ENCODE data around the gene SLC35D3. TPM values are rescaled to one million over a fixed set of nuclear protein-coding genes. Genes with fewer than 3 reads are reported as not detected.

Gene SLC35D3
- total and polyA plus RNA-seq, 10 of the 15 experiments (the other 5 are each of a cell fraction or from before 2014, with no cell fraction given) = not detected

DNA sequence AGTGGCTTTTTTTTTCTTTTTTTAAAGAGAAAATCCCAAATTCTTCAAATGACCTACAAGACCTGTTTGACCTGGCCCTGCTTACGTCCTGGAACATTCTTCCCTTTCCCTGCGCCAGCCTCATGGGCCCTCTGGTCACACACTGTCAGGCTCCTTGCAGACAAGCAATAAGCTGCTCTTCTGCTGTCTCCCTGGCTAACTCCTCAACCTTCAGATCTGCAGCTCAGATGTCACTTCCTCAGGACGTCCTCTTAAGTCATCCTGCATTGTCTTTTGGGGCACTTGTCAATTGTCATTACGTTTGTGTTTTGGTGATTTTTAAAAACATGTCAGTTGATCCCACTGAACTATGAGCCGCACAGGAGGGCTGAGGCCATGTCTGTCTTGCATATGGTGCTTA lies 28.9 kb upstream of the SLC35D3 start:
- ATAC-seq = no peak
- no peak overlapping the region for H3K27ac ChIP-seq (ENCODE audit: control insufficient read depth, insufficient read depth)
- in situ Hi-C loops (cut with MboI) = no loop called here
- intact Hi-C loops (cut with micrococcal nuclease; ENCODE audit: unreplicated experiment) = no loop called here
- ChIA-PET POLR2A (no interaction called here), SMC1A (ENCODE audit: uncharacterized antibody, unreplicated experiment) (interaction anchor here (2.3 kb wide), 1 partner anchor 9 kb away, joined by 11 read pairs; no protein-coding TSS in a partner anchor), CTCF (no interaction called here), RAD21 (ENCODE audit: unreplicated experiment) (no interaction called here)
- no peaks in the 10 kb centered on the region for H4K20me1 ChIP-seq (ENCODE audit: control insufficient read depth, insufficient read depth)
- H3K36me3 ChIP-seq (ENCODE audit: control insufficient read depth in 2 of 2, insufficient read depth in 2 of 2, low read length in 1 of 2) = peaks cover 0 to under 1% of the 10 kb centered on the region in 2 experiments; a peak in 1 of 4 replicates
- no peak for DNase-seq (ENCODE audit: low read depth, low spot score)
- no peak for FAIRE-seq
- no peaks in the 10 kb centered on the region for H3K79me2 ChIP-seq (ENCODE audit: control insufficient read depth, insufficient read depth, low read length)
- no peak overlapping the region for H3K9ac ChIP-seq (ENCODE audit: control insufficient read depth, insufficient read depth, low read length)
- H3K4me3 ChIP-seq = no peak overlapping the region
- WGBS (ENCODE audit: insufficient coverage, insufficient replicate concordance, low lambda C conversion rate, missing lambda C conversion rate) = 90% methylated on average over 5 of the region's 5 CpGs
- peaks cover 3% of the 10 kb centered on the region; the same call in 1 of the 2 replicates for H3K4me1 ChIP-seq (ENCODE audit: control insufficient read depth, insufficient read depth, low read length)
- BruUV-seq (replicated peaks) = no TSS peak
- no peak overlapping the region for H3K4me2 ChIP-seq (ENCODE audit: control insufficient read depth, insufficient read depth)
- no peaks in the 10 kb centered on the region for H3K9me3 ChIP-seq (replicated peaks; ENCODE audit: control insufficient read depth, insufficient read depth, low read length)
- H3K27me3 ChIP-seq (replicated peaks in 1 of 2; ENCODE audit: control insufficient read depth in 2 of 2, insufficient read depth in 2 of 2, low read length in 1 of 2) = no peaks in the 10 kb centered on the region
- no peak overlapping the region for H2AFZ ChIP-seq (ENCODE audit: control insufficient read depth, low read depth, low read length)
- TF ChIP-seq IKZF1 (conservative IDR thresholded peaks at IDR 0.05) = no peak
- no peak for TF ChIP-seq GABPA (IDR thresholded peaks at IDR 0.05; ENCODE audit: low read depth)
- TF ChIP-seq BRCA1 (IDR thresholded peaks at IDR 0.05; ENCODE audit: low read depth, low read length) = no peak
- no peak for TF ChIP-seq CBFB (IDR thresholded peaks at IDR 0.05; ENCODE audit: low read depth)
- no peak for TF ChIP-seq ZNF217 (IDR thresholded peaks at IDR 0.05)
- TF ChIP-seq NFYA (IDR thresholded peaks at IDR 0.05; ENCODE audit: borderline replicate concordance, low read depth, low read length) = no peak
- TF ChIP-seq ZNF207 (IDR thresholded peaks at IDR 0.05; ENCODE audit: borderline replicate concordance) = no peak
- TF ChIP-seq, protein P1, sequence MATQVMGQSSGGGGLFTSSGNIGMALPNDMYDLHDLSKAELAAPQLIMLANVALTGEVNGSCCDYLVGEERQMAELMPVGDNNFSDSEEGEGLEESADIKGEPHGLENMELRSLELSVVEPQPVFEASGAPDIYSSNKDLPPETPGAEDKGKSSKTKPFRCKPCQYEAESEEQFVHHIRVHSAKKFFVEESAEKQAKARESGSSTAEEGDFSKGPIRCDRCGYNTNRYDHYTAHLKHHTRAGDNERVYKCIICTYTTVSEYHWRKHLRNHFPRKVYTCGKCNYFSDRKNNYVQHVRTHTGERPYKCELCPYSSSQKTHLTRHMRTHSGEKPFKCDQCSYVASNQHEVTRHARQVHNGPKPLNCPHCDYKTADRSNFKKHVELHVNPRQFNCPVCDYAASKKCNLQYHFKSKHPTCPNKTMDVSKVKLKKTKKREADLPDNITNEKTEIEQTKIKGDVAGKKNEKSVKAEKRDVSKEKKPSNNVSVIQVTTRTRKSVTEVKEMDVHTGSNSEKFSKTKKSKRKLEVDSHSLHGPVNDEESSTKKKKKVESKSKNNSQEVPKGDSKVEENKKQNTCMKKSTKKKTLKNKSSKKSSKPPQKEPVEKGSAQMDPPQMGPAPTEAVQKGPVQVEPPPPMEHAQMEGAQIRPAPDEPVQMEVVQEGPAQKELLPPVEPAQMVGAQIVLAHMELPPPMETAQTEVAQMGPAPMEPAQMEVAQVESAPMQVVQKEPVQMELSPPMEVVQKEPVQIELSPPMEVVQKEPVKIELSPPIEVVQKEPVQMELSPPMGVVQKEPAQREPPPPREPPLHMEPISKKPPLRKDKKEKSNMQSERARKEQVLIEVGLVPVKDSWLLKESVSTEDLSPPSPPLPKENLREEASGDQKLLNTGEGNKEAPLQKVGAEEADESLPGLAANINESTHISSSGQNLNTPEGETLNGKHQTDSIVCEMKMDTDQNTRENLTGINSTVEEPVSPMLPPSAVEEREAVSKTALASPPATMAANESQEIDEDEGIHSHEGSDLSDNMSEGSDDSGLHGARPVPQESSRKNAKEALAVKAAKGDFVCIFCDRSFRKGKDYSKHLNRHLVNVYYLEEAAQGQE (IDR thresholded peaks at IDR 0.05; ENCODE audit: low read depth, low read length) = no peak
- TF ChIP-seq, protein P2, sequence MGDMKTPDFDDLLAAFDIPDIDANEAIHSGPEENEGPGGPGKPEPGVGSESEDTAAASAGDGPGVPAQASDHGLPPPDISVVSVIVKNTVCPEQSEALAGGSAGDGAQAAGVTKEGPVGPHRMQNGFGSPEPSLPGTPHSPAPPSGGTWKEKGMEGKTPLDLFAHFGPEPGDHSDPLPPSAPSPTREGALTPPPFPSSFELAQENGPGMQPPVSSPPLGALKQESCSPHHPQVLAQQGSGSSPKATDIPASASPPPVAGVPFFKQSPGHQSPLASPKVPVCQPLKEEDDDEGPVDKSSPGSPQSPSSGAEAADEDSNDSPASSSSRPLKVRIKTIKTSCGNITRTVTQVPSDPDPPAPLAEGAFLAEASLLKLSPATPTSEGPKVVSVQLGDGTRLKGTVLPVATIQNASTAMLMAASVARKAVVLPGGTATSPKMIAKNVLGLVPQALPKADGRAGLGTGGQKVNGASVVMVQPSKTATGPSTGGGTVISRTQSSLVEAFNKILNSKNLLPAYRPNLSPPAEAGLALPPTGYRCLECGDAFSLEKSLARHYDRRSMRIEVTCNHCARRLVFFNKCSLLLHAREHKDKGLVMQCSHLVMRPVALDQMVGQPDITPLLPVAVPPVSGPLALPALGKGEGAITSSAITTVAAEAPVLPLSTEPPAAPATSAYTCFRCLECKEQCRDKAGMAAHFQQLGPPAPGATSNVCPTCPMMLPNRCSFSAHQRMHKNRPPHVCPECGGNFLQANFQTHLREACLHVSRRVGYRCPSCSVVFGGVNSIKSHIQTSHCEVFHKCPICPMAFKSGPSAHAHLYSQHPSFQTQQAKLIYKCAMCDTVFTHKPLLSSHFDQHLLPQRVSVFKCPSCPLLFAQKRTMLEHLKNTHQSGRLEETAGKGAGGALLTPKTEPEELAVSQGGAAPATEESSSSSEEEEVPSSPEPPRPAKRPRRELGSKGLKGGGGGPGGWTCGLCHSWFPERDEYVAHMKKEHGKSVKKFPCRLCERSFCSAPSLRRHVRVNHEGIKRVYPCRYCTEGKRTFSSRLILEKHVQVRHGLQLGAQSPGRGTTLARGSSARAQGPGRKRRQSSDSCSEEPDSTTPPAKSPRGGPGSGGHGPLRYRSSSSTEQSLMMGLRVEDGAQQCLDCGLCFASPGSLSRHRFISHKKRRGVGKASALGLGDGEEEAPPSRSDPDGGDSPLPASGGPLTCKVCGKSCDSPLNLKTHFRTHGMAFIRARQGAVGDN (IDR thresholded peaks at IDR 0.05) = no peak
- TF ChIP-seq, protein P3, sequence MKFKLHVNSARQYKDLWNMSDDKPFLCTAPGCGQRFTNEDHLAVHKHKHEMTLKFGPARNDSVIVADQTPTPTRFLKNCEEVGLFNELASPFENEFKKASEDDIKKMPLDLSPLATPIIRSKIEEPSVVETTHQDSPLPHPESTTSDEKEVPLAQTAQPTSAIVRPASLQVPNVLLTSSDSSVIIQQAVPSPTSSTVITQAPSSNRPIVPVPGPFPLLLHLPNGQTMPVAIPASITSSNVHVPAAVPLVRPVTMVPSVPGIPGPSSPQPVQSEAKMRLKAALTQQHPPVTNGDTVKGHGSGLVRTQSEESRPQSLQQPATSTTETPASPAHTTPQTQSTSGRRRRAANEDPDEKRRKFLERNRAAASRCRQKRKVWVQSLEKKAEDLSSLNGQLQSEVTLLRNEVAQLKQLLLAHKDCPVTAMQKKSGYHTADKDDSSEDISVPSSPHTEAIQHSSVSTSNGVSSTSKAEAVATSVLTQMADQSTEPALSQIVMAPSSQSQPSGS (IDR thresholded peaks at IDR 0.05; ENCODE audit: low read length) = no peak
- no peak for TF ChIP-seq POU2F2 (IDR thresholded peaks at IDR 0.05; ENCODE audit: borderline replicate concordance, low read depth, low read length)
- TF ChIP-seq, protein P4, sequence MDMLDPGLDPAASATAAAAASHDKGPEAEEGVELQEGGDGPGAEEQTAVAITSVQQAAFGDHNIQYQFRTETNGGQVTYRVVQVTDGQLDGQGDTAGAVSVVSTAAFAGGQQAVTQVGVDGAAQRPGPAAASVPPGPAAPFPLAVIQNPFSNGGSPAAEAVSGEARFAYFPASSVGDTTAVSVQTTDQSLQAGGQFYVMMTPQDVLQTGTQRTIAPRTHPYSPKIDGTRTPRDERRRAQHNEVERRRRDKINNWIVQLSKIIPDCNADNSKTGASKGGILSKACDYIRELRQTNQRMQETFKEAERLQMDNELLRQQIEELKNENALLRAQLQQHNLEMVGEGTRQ (IDR thresholded peaks at IDR 0.05; ENCODE audit: borderline replicate concordance, low read depth, low read length) = no peak
- no peak for TF ChIP-seq TAF1 (IDR thresholded peaks at IDR 0.05; ENCODE audit: borderline replicate concordance, low read depth, low read length)
- no peak for TF ChIP-seq KDM1A (IDR thresholded peaks at IDR 0.05; ENCODE audit: borderline replicate concordance)
- TF ChIP-seq EZH2 (IDR thresholded peaks at IDR 0.05; ENCODE audit: borderline replicate concordance, control insufficient read depth, low read depth, low read length) = no peak
- no peak for TF ChIP-seq EED (IDR thresholded peaks at IDR 0.05; ENCODE audit: low read depth)

Data from GM12878 (cell line).